Left ventricle myocardium inferior (tissue), 1 donor: Measurements from ENCODE around the gene SPON1. TPM values are rescaled to one million over a fixed set of nuclear protein-coding genes. Genes with fewer than 3 reads are reported as not detected.
A peak's percentile ranks its signal among the peaks of the same experiment; 100 is the strongest.

Experiments
- DNase-seq: peaks from one replicate; pipeline ENCODE4 v3.0.0-alpha.2; 2020
- H3K27ac ChIP-seq: fragments of 200-600 bp; replicated peaks from 2 replicates; pipeline ENCODE4 v1.8.0; 2021
- H3K27me3 ChIP-seq: fragments of 200-600 bp; 2 replicates; pipeline ENCODE4 v1.8.0; 2021; ENCODE audit warnings: low read depth
- H3K36me3 ChIP-seq: fragments of 200-600 bp; 2 replicates; pipeline ENCODE4 v1.8.0; 2021
- H3K4me1 ChIP-seq: fragments of 200-600 bp; 2 replicates; pipeline ENCODE4 v1.8.0; 2021
- H3K4me3 ChIP-seq: fragments of 200-600 bp; 2 replicates; pipeline ENCODE4 v1.8.0; 2021; ENCODE audit warnings: mild to moderate bottlenecking, moderate library complexity
- H3K9me3 ChIP-seq: fragments of 200-600 bp; replicated peaks from 2 replicates; pipeline ENCODE4 v1.8.0; 2021
- CTCF ChIP-seq: fragments of 200-600 bp; IDR thresholded peaks from 2 replicates; pipeline ENCODE4 v1.8.0; 2021; ENCODE audit warnings: antibody characterized with exemption, mild to moderate bottlenecking, borderline replicate concordance
- intact Hi-C: fragments of 100-400 bp; cut with micrococcal nuclease; formaldehyde crosslinking; loops from one replicate; pipeline ENCODE4 v1.11.0; 2022
- total RNA-seq: library from RNA; stranded (reverse); fragmentation: NEBNext Ultra II Directional; extraction: Animal tissue kit (Norgen Biotek cat#: 25700); gene quantifications from one replicate; pipeline ENCODE4 v1.2.1, GENCODE V29; 2021
- donor health status: DM: no; HTN: yes; CAD: no; lungs with severe emphysema.

The SPON1 gene
- total RNA-seq, 1 donor from 2014 or later: 9.4 TPM

- no peak overlapping the region for H3K27ac ChIP-seq
- intact Hi-C loops: no loop called here
- no peaks in the 10 kb centered on the region for H3K27me3 ChIP-seq
- no peak overlapping the region for H3K4me3 ChIP-seq
- no peaks in the 10 kb centered on the region for H3K36me3 ChIP-seq
- H3K9me3 ChIP-seq: no peaks in the 10 kb centered on the region
- H3K4me1 ChIP-seq: peaks cover 20% of the 10 kb centered on the region
- no peak for TF ChIP-seq CTCF
- no peak for DNase-seq
Observed at GRCh38 chr11:14111496-14111895, 149.0 kb downstream of the SPON1 start.

GRCh38 chr11:14112721-14113120 lies 150.2 kb downstream of the SPON1 start:
- TF ChIP-seq CTCF: no peak
- DNase-seq: no peak
- Histone ChIP-seq H3K36me3 (no peaks in the 10 kb centered on the region), H3K4me3 (no peak overlapping the region), H3K27ac (no peak overlapping the region), H3K4me1 (peaks cover 20% of the 10 kb centered on the region), H3K9me3 (no peaks in the 10 kb centered on the region), H3K27me3 (no peaks in the 10 kb centered on the region)
- intact Hi-C loops: no loop called here

GRCh38 chr11:14114269-14114668 lies 151.7 kb downstream of the SPON1 start:
- DNase-seq: no peak
- no peaks in the 10 kb centered on the region for H3K27me3 ChIP-seq
- intact Hi-C loops: no loop called here
- no peak overlapping the region for H3K4me3 ChIP-seq
- TF ChIP-seq CTCF: no peak
- no peaks in the 10 kb centered on the region for H3K9me3 ChIP-seq
- peak overlapping the region; percentile 49 for H3K27ac ChIP-seq
- H3K4me1 ChIP-seq: peaks cover 24% of the 10 kb centered on the region
- H3K36me3 ChIP-seq: no peaks in the 10 kb centered on the region

GRCh38 chr11:14114786-14115185 lies 152.3 kb downstream of the SPON1 start:
- Histone ChIP-seq H3K27ac (peak overlapping the region; percentile 49), H3K36me3 (no peaks in the 10 kb centered on the region), H3K27me3 (no peaks in the 10 kb centered on the region), H3K4me3 (no peak overlapping the region), H3K4me1 (peaks cover 24% of the 10 kb centered on the region), H3K9me3 (no peaks in the 10 kb centered on the region)
- TF ChIP-seq CTCF: no peak
- intact Hi-C loops: no loop called here
- DNase-seq: no peak

- Histone ChIP-seq H3K27me3 (no peaks in the 10 kb centered on the region), H3K4me3 (no peak overlapping the region), H3K9me3 (no peaks in the 10 kb centered on the region), H3K36me3 (no peaks in the 10 kb centered on the region), H3K27ac (no peak overlapping the region), H3K4me1 (peaks cover 17% of the 10 kb centered on the region)
- intact Hi-C loops: no loop called here
- TF ChIP-seq CTCF: no peak
- no peak for DNase-seq
Observed at GRCh38 chr11:14117632-14118031, 155.1 kb downstream of the SPON1 start.

- Histone ChIP-seq H3K4me3 (no peak overlapping the region), H3K9me3 (no peaks in the 10 kb centered on the region), H3K4me1 (peaks cover 17% of the 10 kb centered on the region), H3K36me3 (no peaks in the 10 kb centered on the region), H3K27me3 (no peaks in the 10 kb centered on the region), H3K27ac (no peak overlapping the region)
- TF ChIP-seq CTCF: no peak
- intact Hi-C loops: no loop called here
- no peak for DNase-seq
Observed at GRCh38 chr11:14118072-14118471, 155.5 kb downstream of the SPON1 start.
